Hepatocyte (in vitro differentiated cells): ENCODE measurements around the gene IRF2BPL. TPM values are rescaled to one million over a fixed set of nuclear protein-coding genes. Genes with fewer than 3 reads are reported as not detected.

ENCODE experiments used
- DNase-seq: peaks from one replicate; pipeline ENCODE4 v3.0.0-alpha.2; 2016; ENCODE audit warnings: low spot score
- H2AFZ ChIP-seq: fragments of 200-600 bp; sonication (generic); 2 replicates; pipeline ENCODE4 v1.6.0; 2016; ENCODE audit warnings: antibody characterized with exemption, mild to moderate bottlenecking
- H3K27ac ChIP-seq: fragments of 200-600 bp; sonication (generic); 2 replicates; pipeline ENCODE4 v1.5.1; 2016; ENCODE audit warnings: mild to moderate bottlenecking
- H3K27me3 ChIP-seq: fragments of 200-600 bp; sonication (generic); 2 replicates; pipeline ENCODE4 v1.6.1; 2016
- H3K36me3 ChIP-seq: fragments of 200-600 bp; sonication (generic); replicated peaks from 2 replicates; pipeline ENCODE4 v1.5.1; 2016; ENCODE audit warnings: low read depth; ENCODE audit not compliant: insufficient read depth
- H3K4me1 ChIP-seq: fragments of 200-600 bp; sonication (generic); 2 replicates; pipeline ENCODE4 v1.5.1; 2016; ENCODE audit warnings: mild to moderate bottlenecking, moderate library complexity; ENCODE audit not compliant: insufficient read depth
- H3K4me2 ChIP-seq: fragments of 200-600 bp; sonication (generic); 2 replicates; pipeline ENCODE4 v1.6.0; 2016
- H3K4me3 ChIP-seq: fragments of 200-600 bp; sonication (generic); 2 replicates; pipeline ENCODE4 v1.5.1; 2016; ENCODE audit warnings: mild to moderate bottlenecking
- H3K79me2 ChIP-seq: fragments of 200-600 bp; sonication (generic); 2 replicates; pipeline ENCODE4 v1.6.0; 2017; ENCODE audit warnings: mild to moderate bottlenecking
- H3K9me2 ChIP-seq: fragments of 200-600 bp; sonication (generic); replicated peaks from 2 replicates; pipeline ENCODE4 v1.6.0; 2017; ENCODE audit warnings: mild to moderate bottlenecking; ENCODE audit not compliant: insufficient read depth
- H3K9me3 ChIP-seq: fragments of 200-600 bp; sonication (generic); 2 replicates; pipeline ENCODE4 v1.5.1; 2016; ENCODE audit warnings: low read depth, mild to moderate bottlenecking
- H4K20me1 ChIP-seq: fragments of 200-600 bp; sonication (generic); 2 replicates; pipeline ENCODE4 v1.6.0; 2016; ENCODE audit warnings: mild to moderate bottlenecking; ENCODE audit not compliant: insufficient read depth, poor library complexity, severe bottlenecking
- EZH2 ChIP-seq: fragments of 200-600 bp; sonication (generic); IDR thresholded peaks from 2 replicates; pipeline ENCODE4 v1.6.1; 2016; ENCODE audit warnings: antibody characterized with exemption, mild to moderate bottlenecking, borderline replicate concordance
- EZH2phosphoT487 ChIP-seq: fragments of 200-600 bp; sonication (generic); IDR thresholded peaks from one replicate; pipeline ENCODE4 v1.6.1; 2018; ENCODE audit warnings: antibody characterized with exemption, mild to moderate bottlenecking, low read depth, moderate library complexity; ENCODE audit not compliant: unreplicated experiment, severe bottlenecking
- WGBS: methylation state at CpG from one replicate; pipeline ENCODE4 v1.1.6; 2016; ENCODE audit warnings: low lambda C conversion rate; ENCODE audit errors: missing lambda C conversion rate; 5-methylcytosine and 5-hydroxymethylcytosine counted together
- polyA plus RNA-seq: library from polyadenylated mRNA; unstranded; fragments of >200 nt; fragmentation: Nextera tagmentation; extraction: Ambion mirVana; gene quantifications from 2 replicates; pipeline ENCODE4 v1.2.1, GENCODE V29; 2016
- total RNA-seq: library from RNA; depleted of rRNA; stranded (reverse); fragments of >200 nt; gene quantifications from 2 replicates; pipeline ENCODE4 v1.2.3, GENCODE V29; 2014
- TF ChIP-seq, protein P1 (sequence below): fragments of 200-600 bp; sonication (generic); IDR thresholded peaks from 2 replicates; pipeline ENCODE4 v1.5.1; 2016; ENCODE audit warnings: antibody characterized with exemption, mild to moderate bottlenecking; ENCODE audit not compliant: poor library complexity

IRF2BPL gene
- total and polyA plus RNA-seq, 2 experiments from 2014 or later = 34.5 to 52.1 TPM

- DNase-seq = peak; percentile 86
- TF ChIP-seq, protein P1, sequence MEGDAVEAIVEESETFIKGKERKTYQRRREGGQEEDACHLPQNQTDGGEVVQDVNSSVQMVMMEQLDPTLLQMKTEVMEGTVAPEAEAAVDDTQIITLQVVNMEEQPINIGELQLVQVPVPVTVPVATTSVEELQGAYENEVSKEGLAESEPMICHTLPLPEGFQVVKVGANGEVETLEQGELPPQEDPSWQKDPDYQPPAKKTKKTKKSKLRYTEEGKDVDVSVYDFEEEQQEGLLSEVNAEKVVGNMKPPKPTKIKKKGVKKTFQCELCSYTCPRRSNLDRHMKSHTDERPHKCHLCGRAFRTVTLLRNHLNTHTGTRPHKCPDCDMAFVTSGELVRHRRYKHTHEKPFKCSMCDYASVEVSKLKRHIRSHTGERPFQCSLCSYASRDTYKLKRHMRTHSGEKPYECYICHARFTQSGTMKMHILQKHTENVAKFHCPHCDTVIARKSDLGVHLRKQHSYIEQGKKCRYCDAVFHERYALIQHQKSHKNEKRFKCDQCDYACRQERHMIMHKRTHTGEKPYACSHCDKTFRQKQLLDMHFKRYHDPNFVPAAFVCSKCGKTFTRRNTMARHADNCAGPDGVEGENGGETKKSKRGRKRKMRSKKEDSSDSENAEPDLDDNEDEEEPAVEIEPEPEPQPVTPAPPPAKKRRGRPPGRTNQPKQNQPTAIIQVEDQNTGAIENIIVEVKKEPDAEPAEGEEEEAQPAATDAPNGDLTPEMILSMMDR = peak; percentile 87
- no peak for TF ChIP-seq EZH2phosphoT487
- Histone ChIP-seq H3K9me3 (no peaks in the 10 kb centered on the region), H3K79me2 (no peaks in the 10 kb centered on the region), H3K4me3 (no peak overlapping the region), H3K9me2 (no peaks in the 10 kb centered on the region), H3K36me3 (no peaks in the 10 kb centered on the region), H3K4me2 (no peak overlapping the region), H4K20me1 (no peaks in the 10 kb centered on the region), H3K27me3 (no peaks in the 10 kb centered on the region), H3K4me1 (no peaks in the 10 kb centered on the region), H2AFZ (no peak overlapping the region), H3K27ac (no peak overlapping the region)
- WGBS = 49% methylated on average over 11 of the region's 11 CpGs
Measured at GRCh38 chr14:77067632-77068516, 39.4 kb upstream of the IRF2BPL start.

GRCh38 chr14:77066578-77067172, 38.2 kb upstream of the IRF2BPL start:
- TF ChIP-seq, protein P1 = no peak
- TF ChIP-seq EZH2 (no peak), EZH2phosphoT487 (no peak)
- H3K9me3 ChIP-seq = no peaks in the 10 kb centered on the region
- no peak overlapping the region for H3K4me2 ChIP-seq
- H3K36me3 ChIP-seq = no peaks in the 10 kb centered on the region
- no peaks in the 10 kb centered on the region for H3K79me2 ChIP-seq
- H3K27ac ChIP-seq = no peak overlapping the region
- no peak for DNase-seq
- no peak overlapping the region for H3K4me3 ChIP-seq
- 69% methylated on average over 10 of the region's 10 CpGs for WGBS
- H2AFZ ChIP-seq = no peak overlapping the region
- H3K27me3 ChIP-seq = no peaks in the 10 kb centered on the region
- H4K20me1 ChIP-seq = no peaks in the 10 kb centered on the region
- H3K9me2 ChIP-seq = no peaks in the 10 kb centered on the region
- H3K4me1 ChIP-seq = no peaks in the 10 kb centered on the region

DNA sequence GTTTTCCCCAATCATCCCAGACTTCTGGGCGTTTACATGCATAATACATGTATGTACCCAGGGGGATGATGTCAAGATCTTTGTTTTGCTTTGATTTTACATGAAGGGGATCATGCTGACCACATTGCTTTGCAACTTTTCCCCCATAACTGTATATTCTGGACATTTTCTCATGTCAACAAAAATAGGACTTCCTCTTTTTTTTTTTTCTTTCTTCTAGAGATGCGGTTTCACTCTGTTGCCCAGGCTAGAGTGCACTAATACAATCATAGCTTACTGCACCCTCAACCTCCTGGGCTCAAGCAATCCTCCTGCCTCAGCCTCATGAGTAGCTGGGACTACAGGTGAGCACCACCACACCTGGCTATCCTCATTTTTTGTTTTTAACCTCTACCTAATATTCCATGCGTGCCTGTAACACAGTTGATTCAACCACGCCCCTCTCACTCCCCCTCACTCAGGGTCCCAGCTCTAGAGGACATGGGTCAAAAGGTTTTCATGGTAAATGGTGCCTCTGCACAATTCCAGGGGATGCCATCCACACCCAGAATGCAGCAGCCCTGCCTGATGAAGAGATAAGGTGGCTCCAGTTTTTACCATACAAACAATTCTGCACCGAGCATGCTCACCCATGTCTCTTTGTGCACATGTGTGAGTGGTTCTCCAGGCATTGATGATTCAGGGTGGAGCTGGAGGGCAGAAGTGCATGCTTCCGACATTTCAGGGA, 37.5 kb upstream of the IRF2BPL start:
- no peaks in the 10 kb centered on the region for H3K79me2 ChIP-seq
- TF ChIP-seq, protein P1 = no peak
- TF ChIP-seq EZH2 (no peak), EZH2phosphoT487 (no peak)
- H2AFZ ChIP-seq = no peak overlapping the region
- H4K20me1 ChIP-seq = no peaks in the 10 kb centered on the region
- no peaks in the 10 kb centered on the region for H3K9me2 ChIP-seq
- no peaks in the 10 kb centered on the region for H3K27me3 ChIP-seq
- 86% methylated on average over 6 of the region's 6 CpGs for WGBS
- no peak overlapping the region for H3K27ac ChIP-seq
- DNase-seq = no peak
- H3K4me1 ChIP-seq = no peaks in the 10 kb centered on the region
- no peak overlapping the region for H3K4me3 ChIP-seq
- H3K4me2 ChIP-seq = no peak overlapping the region
- no peaks in the 10 kb centered on the region for H3K36me3 ChIP-seq
- no peaks in the 10 kb centered on the region for H3K9me3 ChIP-seq
